ENCODE data around the gene GPR63.

GRCh38 chr6:96886519-96886918, 49.2 kb upstream of the GPR63 start:
- TF ChIP-seq CTCF (IDR thresholded peaks at IDR 0.05) = no peak
- TF ChIP-seq POLR2A (IDR thresholded peaks at IDR 0.05) = no peak
